ENCODE data around the gene AVPI1. TPM values are rescaled to one million over a fixed set of nuclear protein-coding genes. Genes with fewer than 3 reads are reported as not detected.
A peak's percentile ranks its signal among the peaks of the same experiment; 100 is the strongest.

The AVPI1 gene
- total and polyA plus RNA-seq, 2 of the 13 experiments (the other 11 are each of a cell fraction or from before 2014, with no cell fraction given), result 39.8 to 61.2 TPM

- TF ChIP-seq REXO4 (CRISPR knock-in tag; IDR thresholded peaks at IDR 0.05; ENCODE audit: borderline replicate concordance) (no peak; the same call in 1 of the 2 replicates), RNF2 (conservative IDR thresholded peaks at IDR 0.05; ENCODE audit: low read depth) (peak; percentile 82), ZBTB25 (CRISPR knock-in tag; IDR thresholded peaks at IDR 0.05) (no peak), CENPBD1 (CRISPR knock-in tag; IDR thresholded peaks at IDR 0.05; ENCODE audit: borderline replicate concordance, low read depth) (no peak; the same call in 1 of the 2 replicates), ZFP36L2 (CRISPR knock-in tag; IDR thresholded peaks at IDR 0.05) (no peak), IKZF1 (IDR thresholded peaks at IDR 0.05) (no peak), ZNF713 (CRISPR knock-in tag; IDR thresholded peaks at IDR 0.05) (no peak), ZNF512B (CRISPR knock-in tag; IDR thresholded peaks at IDR 0.05; ENCODE audit: borderline replicate concordance) (no peak), FOXK1 (CRISPR knock-in tag; IDR thresholded peaks at IDR 0.05; ENCODE audit: borderline replicate concordance, low read depth) (no peak; the same call in 1 of the 2 replicates), ZNF770 (CRISPR knock-in tag; IDR thresholded peaks at IDR 0.05) (peak; percentile 37; the same call in 1 of the 2 replicates), SOX5 (CRISPR knock-in tag; IDR thresholded peaks at IDR 0.05; ENCODE audit: borderline replicate concordance) (peak; percentile 78; the same call in 1 of the 2 replicates), PHF5A (CRISPR knock-in tag; IDR thresholded peaks at IDR 0.05; ENCODE audit: low read depth, unreplicated experiment) (no peak), ZNF572 (CRISPR knock-in tag; IDR thresholded peaks at IDR 0.05) (peak; percentile 97; the same call in 1 of the 2 replicates), RERE (CRISPR knock-in tag; IDR thresholded peaks at IDR 0.05; ENCODE audit: low read depth) (peak; percentile 54; the same call in 1 of the 2 replicates), ZC3H4 (CRISPR knock-in tag; IDR thresholded peaks at IDR 0.05; ENCODE audit: borderline replicate concordance) (no peak), ZNF468 (CRISPR knock-in tag; IDR thresholded peaks at IDR 0.05) (peak; percentile 63; the same call in 1 of the 2 replicates), TOPORS (CRISPR knock-in tag; IDR thresholded peaks at IDR 0.05) (peak; percentile 83)
Measured at GRCh38 chr10:97686962-97687784, at the start of gene AVPI1 (continued).

Measured in HepG2 (cell line).